Stimulated activated CD8-positive, alpha-beta memory T cell treated with anti-CD3 and anti-CD28 coated beads, Interleukin-7, amount 100 ng/mL, for 48 hours (primary cell): ENCODE measurements around the gene DLG2.
A peak's percentile ranks its signal among the peaks of the same experiment; 100 is the strongest.
"Not testable (repeated sequence)": the region's sequence is repeated elsewhere in the genome, so short reads cannot be mapped to it uniquely, and the experiment has no call there.

ENCODE experiments used
- DNase-seq, 2 donors: peaks; one replicate each; pipeline ENCODE4 v3.0.0-alpha.2; 2020; ENCODE audit warnings: low read depth in 1 of 2; ENCODE audit errors: extremely low read depth in 1 of 2

The DLG2 gene

GRCh38 chr11:85647078-85647477 is 19.9 kb upstream of the DLG2 start:
- no peak for DNase-seq

GRCh38 chr11:85643191-85643614 is 16.1 kb upstream of the DLG2 start:
- DNase-seq = no peak

DNA sequence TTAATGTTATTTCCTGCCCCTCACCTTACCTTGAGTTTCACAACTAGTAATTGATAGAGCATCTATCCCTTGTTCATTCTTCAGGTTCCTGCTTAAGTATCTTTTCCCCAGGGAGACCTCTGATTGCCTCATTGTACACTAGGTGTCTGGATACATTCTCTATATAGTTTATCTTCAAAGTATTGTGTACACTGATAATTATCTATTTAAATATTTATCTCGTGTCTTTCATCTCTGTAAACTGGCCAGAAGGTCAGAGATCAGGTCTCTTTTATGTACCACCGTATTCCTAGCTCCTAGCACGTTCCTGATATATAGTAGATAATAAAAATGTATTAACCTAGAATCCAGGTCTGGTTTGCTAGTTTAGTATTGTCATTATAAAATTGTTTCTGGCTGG is 7.6 kb upstream of the DLG2 start:
- no peak for DNase-seq

DNA sequence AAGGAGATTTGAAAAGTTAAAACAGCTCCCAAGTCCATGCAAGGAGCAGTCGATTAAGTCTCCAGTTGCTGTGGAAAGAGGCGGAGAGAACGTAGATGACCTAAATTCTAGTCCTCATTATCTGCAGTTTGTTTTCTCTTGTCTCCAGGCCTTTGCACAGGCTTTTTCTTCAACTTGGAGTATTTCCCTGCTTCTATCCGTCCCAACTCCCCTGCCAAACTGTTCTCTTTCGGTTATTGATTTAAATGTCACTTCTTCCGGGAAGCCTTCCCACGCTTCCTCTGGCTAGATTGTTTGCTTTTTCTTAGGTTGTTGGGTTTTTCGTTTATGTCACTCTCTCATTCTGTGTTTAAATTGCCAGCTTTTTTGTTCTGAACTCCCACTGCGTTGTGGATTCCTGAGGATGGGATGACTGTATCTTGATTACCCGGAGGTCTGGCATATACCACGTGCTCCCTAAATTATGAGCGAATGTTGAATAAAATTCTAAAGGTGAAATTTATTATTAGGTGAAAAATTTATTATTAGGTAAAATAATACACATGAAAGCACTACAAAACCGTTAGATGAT is 1.7 kb upstream of the DLG2 start:
- no peak for DNase-seq

- DNase-seq = peak; percentile 90 to 97
Observed at GRCh38 chr11:85627998-85628770, 1.0 kb upstream of the DLG2 start, which contains the start of gene TMEM126B. TSS of gene TMEM126B (plus strand) at chr11:85628593. CDS start at chr11:85628608, 15 bp downstream.

DNA sequence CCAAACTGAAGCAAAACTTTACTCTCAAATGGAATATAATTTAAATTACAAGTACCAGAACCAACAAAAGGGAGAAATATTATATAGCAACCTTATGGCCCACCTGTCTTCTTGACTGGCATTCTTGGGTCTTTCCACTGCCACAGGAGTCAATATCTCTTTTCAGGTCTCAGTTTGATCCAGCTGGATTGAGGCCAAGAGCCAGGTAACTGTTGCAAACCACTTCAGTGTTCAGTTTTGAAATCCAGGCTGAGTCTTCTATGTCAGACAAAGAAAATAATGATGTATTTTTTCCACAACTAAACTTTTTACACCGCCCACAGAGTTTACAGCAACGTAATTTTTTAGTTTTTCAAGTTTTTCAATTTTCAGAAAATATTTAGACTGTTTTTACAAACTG is 648 bp downstream of the DLG2 start:
- no peak for DNase-seq

- DNase-seq = no peak
Observed at GRCh38 chr11:85620256-85620655, 6.9 kb downstream of the DLG2 start.

DNA sequence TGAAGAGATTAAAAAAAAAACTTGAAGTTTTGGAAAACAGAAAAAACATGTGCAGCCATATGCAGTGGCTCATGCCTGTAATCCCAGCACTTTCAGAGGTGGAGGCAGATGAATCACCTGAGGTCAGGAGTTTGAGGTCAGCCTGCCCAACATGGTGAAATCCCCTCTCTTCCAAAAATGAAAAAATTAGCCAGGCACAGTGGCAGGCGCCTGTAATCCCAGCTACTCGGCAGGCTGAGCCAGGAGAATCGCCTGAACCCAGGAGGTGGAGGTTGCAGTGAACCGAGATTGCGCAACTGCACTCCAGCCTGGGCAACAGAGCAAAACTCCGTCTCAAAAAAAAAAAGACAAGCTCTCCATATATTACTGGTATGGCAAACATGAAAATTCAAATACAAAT is 7.6 kb downstream of the DLG2 start:
- DNase-seq = no peak

DNA sequence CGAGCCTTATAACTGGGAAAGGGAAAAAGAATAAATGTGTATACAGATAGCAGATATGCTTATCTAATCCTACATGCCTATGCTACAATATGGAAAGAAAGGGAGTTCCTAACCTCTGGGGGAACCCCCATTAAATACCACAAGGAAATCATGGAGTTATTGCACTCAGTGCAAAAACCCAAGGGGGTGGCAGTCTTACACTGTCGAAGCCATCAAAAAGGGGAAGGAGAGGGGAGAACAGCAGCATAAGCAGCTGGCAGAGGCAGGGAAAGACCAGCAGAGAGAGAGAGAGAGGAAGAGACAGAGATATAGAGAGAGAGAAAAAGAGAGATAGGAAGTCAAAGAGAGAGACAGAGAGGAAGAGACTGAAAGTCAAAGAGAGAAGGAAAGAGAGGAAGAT is 15.5 kb downstream of the DLG2 start:
- not testable (repeated sequence) for DNase-seq

GRCh38 chr11:85609286-85609685 is 17.9 kb downstream of the DLG2 start:
- DNase-seq = not testable (repeated sequence)

DNA sequence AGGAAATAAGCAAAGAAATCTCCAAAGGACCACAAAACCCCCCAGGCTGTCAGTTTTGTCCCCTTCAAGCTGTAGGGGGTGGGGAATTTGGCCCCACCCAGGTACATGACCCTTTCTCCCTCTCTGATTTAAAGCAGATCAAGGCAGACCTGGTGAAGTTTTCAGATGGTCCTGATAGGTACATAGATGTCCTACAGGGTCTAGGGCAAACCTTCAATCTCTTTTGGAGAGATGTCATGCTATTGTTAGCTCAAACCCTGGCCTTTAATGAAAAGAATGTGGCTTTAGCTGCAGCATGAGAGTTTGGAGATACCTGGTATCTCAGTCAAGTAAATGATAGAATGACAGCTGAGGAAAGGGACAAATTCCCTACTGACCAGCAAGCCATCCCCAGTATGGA is 18.5 kb downstream of the DLG2 start:
- not testable (repeated sequence) for DNase-seq

- not testable (repeated sequence) for DNase-seq
Observed at GRCh38 chr11:85606237-85606636, 20.9 kb downstream of the DLG2 start.

- DNase-seq = no peak
Observed at GRCh38 chr11:85603220-85603619, 23.9 kb downstream of the DLG2 start.

- DNase-seq = no peak
Observed at GRCh38 chr11:85602526-85603213, 24.5 kb downstream of the DLG2 start.

- DNase-seq = no peak
Observed at GRCh38 chr11:85599083-85599482, 28.1 kb downstream of the DLG2 start.

GRCh38 chr11:85596886-85597285 is 30.3 kb downstream of the DLG2 start:
- no peak for DNase-seq

DNA sequence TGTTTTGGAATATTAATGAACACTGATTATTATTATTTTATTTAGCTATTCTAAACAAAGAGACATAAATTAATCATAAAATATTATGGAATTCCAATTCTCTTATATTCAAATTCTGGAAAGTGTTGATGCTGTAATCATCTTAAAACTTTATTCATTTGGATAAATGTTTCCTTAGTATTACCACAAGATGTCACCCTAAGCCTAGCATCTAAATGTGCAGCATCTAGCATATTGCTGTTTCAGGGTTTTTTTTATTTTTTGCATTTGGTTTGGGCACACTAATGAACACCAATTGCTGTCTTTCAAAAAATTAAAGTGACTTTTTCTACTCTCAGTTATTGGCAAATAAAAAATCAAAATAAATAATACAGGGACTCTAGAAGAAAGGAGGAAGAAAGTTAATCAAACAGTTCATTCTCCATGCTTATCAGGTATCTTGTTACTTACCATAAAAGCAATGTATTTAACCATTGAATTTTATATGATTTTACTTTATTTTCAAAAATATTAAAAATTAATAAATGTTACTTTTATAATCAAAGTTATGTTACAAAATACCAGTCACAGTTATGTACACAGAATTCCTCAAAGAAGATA is 31.8 kb downstream of the DLG2 start:
- no peak for DNase-seq

- DNase-seq = no peak
Observed at GRCh38 chr11:85590848-85591483, 36.2 kb downstream of the DLG2 start.

- no peak for DNase-seq
Observed at GRCh38 chr11:85589373-85589772, 37.8 kb downstream of the DLG2 start.

- DNase-seq = no peak
Observed at GRCh38 chr11:85582111-85582510, 45.0 kb downstream of the DLG2 start.

DNA sequence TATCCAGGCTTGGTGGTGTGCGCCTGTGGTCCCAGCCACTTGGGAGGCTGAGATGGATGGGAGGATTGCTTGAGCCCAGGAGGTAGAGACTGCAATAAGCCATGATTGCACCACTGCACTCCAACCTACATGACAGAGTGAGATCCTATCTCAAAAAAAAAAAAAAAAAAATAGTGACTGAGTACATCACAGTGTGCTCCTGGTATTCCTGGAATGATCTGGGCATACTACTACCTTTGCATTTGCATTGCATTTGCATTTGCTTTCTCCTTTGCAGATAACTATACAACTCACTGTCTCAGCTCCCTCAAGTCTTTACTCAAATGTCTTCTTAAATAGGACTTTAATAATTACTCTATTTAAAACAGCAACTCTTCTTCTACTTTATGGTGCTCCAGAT is 51.8 kb downstream of the DLG2 start:
- no peak for DNase-seq
